Natural killer cell treated with Interleukin-12 subunit alpha and Interleukin-12 subunit beta and Interleukin-15 and Interleukin-18, amount 100 ng/mL, for 72 hours (primary cell): ENCODE results near the gene AQP6. TPM values are rescaled to one million over a fixed set of nuclear protein-coding genes. Genes with fewer than 3 reads are reported as not detected.

ENCODE experiments used
- ATAC-seq, 2 donors: fragments of 150-1000 bp; cut with Tn5 transposase in 1 of 2; sonication (Bioruptor Pico), chemical (Tn5 transposase) in 1 of 2; 2 replicates each; pipeline ENCODE4 v1.10.0; 2021
- DNase-seq: peaks from one replicate; pipeline ENCODE4 v3.0.0; 2022; ENCODE audit warnings: low spot score
- H3K27ac Mint-ChIP-seq, 2 donors: 1 replicate in 1 of 2; 2 replicates in 1 of 2; pipeline ENCODE4 v1.8.0; 2022; ENCODE audit warnings: mixed read lengths in 2 of 2, mild to moderate bottlenecking in 1 of 2, moderate library complexity in 1 of 2
- H3K27me3 Mint-ChIP-seq, 2 donors: 1 replicate in 1 of 2; 2 replicates in 1 of 2; pipeline ENCODE4 v1.8.0; 2022; ENCODE audit warnings: mixed read lengths in 2 of 2
- H3K36me3 Mint-ChIP-seq: one replicate; pipeline ENCODE4 v1.8.0; 2022; ENCODE audit warnings: mixed read lengths
- H3K4me1 Mint-ChIP-seq, 2 donors: 1 replicate in 1 of 2; 2 replicates in 1 of 2; pipeline ENCODE4 v1.8.0; 2022; ENCODE audit warnings: low read depth in 2 of 2, mixed read lengths in 2 of 2, mild to moderate bottlenecking in 1 of 2
- H3K4me3 Mint-ChIP-seq: one replicate; pipeline ENCODE4 v1.8.0; 2022; ENCODE audit warnings: mixed read lengths
- H3K9me3 Mint-ChIP-seq: 2 replicates; pipeline ENCODE4 v1.8.0; 2022; ENCODE audit warnings: mixed read lengths
- total RNA-seq, 2 donors: library from RNA; stranded (reverse); gene quantifications; one replicate each; pipeline ENCODE4 v1.2.3, GENCODE V29; 2022

Gene AQP6
- total RNA-seq, 2 donors from 2014 or later: not detected

- Mint-ChIP-seq H3K27me3 (peaks cover 27 to 28% of the 10 kb centered on the region in 2 donors), H3K9me3 (no peaks in the 10 kb centered on the region), H3K4me1 (peaks cover 0 to 3% of the 10 kb centered on the region in 2 donors), H3K36me3 (no peaks in the 10 kb centered on the region), H3K4me3 (peak overlapping the region; percentile 65), H3K27ac (peak overlapping the region in 1 of 2 donors; percentile 62)
- ATAC-seq: no peak
- no peak for DNase-seq
These were observed 6.2 kb upstream of the AQP6 start for GRCh38 chr12:49966511-49967041.

GRCh38 chr12:49967042-49967776 lies 5.5 kb upstream of the AQP6 start:
- ATAC-seq (peak; percentile 84), DNase-seq (peak; percentile 84)
- Mint-ChIP-seq H3K9me3 (no peaks in the 10 kb centered on the region), H3K4me3 (peak overlapping the region; percentile 65), H3K27me3 (peaks cover 28 to 29% of the 10 kb centered on the region in 2 donors), H3K4me1 (peaks cover 0 to 3% of the 10 kb centered on the region in 2 donors), H3K36me3 (no peaks in the 10 kb centered on the region), H3K27ac (no peak overlapping the region)

- H3K9me3 Mint-ChIP-seq: no peaks in the 10 kb centered on the region
- DNase-seq (no peak), ATAC-seq (no peak)
- H3K27ac Mint-ChIP-seq: no peak overlapping the region
- H3K4me1 Mint-ChIP-seq: peaks cover 0 to 3% of the 10 kb centered on the region in 2 donors
- H3K36me3 Mint-ChIP-seq: no peaks in the 10 kb centered on the region
- peaks cover 23 to 24% of the 10 kb centered on the region in 2 donors for H3K27me3 Mint-ChIP-seq
- no peak overlapping the region for H3K4me3 Mint-ChIP-seq
These were observed 4.9 kb upstream of the AQP6 start for GRCh38 chr12:49967777-49968250.

- Mint-ChIP-seq H3K4me1 (peaks cover 0 to 3% of the 10 kb centered on the region in 2 donors), H3K27me3 (peaks cover 22 to 23% of the 10 kb centered on the region in 2 donors), H3K9me3 (no peaks in the 10 kb centered on the region), H3K4me3 (no peak overlapping the region), H3K27ac (no peak overlapping the region), H3K36me3 (no peaks in the 10 kb centered on the region)
- ATAC-seq (no peak), DNase-seq (peak; percentile 60)
These were observed 4.3 kb upstream of the AQP6 start for GRCh38 chr12:49968471-49968870.

GRCh38 chr12:49969027-49969426 lies 3.7 kb upstream of the AQP6 start:
- Mint-ChIP-seq H3K4me3 (no peak overlapping the region), H3K4me1 (peaks cover 0 to 3% of the 10 kb centered on the region in 2 donors), H3K27ac (no peak overlapping the region), H3K9me3 (no peaks in the 10 kb centered on the region), H3K27me3 (peaks cover 21 to 22% of the 10 kb centered on the region in 2 donors), H3K36me3 (no peaks in the 10 kb centered on the region)
- no peak for DNase-seq
- no peak for ATAC-seq

GRCh38 chr12:49969651-49970429 lies 2.9 kb upstream of the AQP6 start:
- ATAC-seq (no peak), DNase-seq (no peak)
- no peak overlapping the region for H3K4me3 Mint-ChIP-seq
- no peaks in the 10 kb centered on the region for H3K9me3 Mint-ChIP-seq
- H3K4me1 Mint-ChIP-seq: peaks cover 0 to 3% of the 10 kb centered on the region in 2 donors
- H3K36me3 Mint-ChIP-seq: no peaks in the 10 kb centered on the region
- H3K27ac Mint-ChIP-seq: no peak overlapping the region
- H3K27me3 Mint-ChIP-seq: peaks cover 14% of the 10 kb centered on the region in 2 donors

GRCh38 chr12:49970658-49971057 lies 2.1 kb upstream of the AQP6 start:
- no peak for ATAC-seq
- no peaks in the 10 kb centered on the region for H3K9me3 Mint-ChIP-seq

GRCh38 chr12:49971141-49971540 lies 1.6 kb upstream of the AQP6 start:
- H3K9me3 Mint-ChIP-seq: no peaks in the 10 kb centered on the region
- no peak overlapping the region for H3K27ac Mint-ChIP-seq
- ATAC-seq (no peak), DNase-seq (no peak)
- peaks cover 4 to 7% of the 10 kb centered on the region in 2 donors for H3K27me3 Mint-ChIP-seq
- H3K4me1 Mint-ChIP-seq: peaks cover 0 to 3% of the 10 kb centered on the region in 2 donors
- no peaks in the 10 kb centered on the region for H3K36me3 Mint-ChIP-seq
- H3K4me3 Mint-ChIP-seq: no peak overlapping the region

More at GRCh38 chr12:49970658-49971057, 2.1 kb upstream of the AQP6 start:
- DNase-seq: no peak
- H3K27me3 Mint-ChIP-seq: peaks cover 9 to 10% of the 10 kb centered on the region in 2 donors
- peaks cover 0 to 3% of the 10 kb centered on the region in 2 donors for H3K4me1 Mint-ChIP-seq
- H3K27ac Mint-ChIP-seq: no peak overlapping the region
- H3K36me3 Mint-ChIP-seq: no peaks in the 10 kb centered on the region
- no peak overlapping the region for H3K4me3 Mint-ChIP-seq

GRCh38 chr12:49972129-49972528 lies 618 bp upstream of the AQP6 start:
- Mint-ChIP-seq H3K36me3 (no peaks in the 10 kb centered on the region), H3K4me1 (peaks cover 0 to under 1% of the 10 kb centered on the region in 2 donors), H3K9me3 (no peaks in the 10 kb centered on the region), H3K27ac (no peak overlapping the region), H3K27me3 (peaks cover 0 to 3% of the 10 kb centered on the region in 2 donors), H3K4me3 (no peak overlapping the region)
- ATAC-seq (no peak), DNase-seq (no peak)

- Mint-ChIP-seq H3K27me3 (peaks cover 0 to 3% of the 10 kb centered on the region in 2 donors), H3K9me3 (no peaks in the 10 kb centered on the region), H3K27ac (no peak overlapping the region), H3K36me3 (no peaks in the 10 kb centered on the region), H3K4me1 (no peaks in the 10 kb centered on the region), H3K4me3 (no peak overlapping the region)
- ATAC-seq: no peak
- no peak for DNase-seq
These were observed 649 bp downstream of the AQP6 start for GRCh38 chr12:49973361-49973830.

GRCh38 chr12:49974231-49974675 lies 1.5 kb downstream of the AQP6 start:
- H3K4me3 Mint-ChIP-seq: no peak overlapping the region
- no peaks in the 10 kb centered on the region for H3K36me3 Mint-ChIP-seq
- H3K27me3 Mint-ChIP-seq: peaks cover 0 to 3% of the 10 kb centered on the region in 2 donors
- no peaks in the 10 kb centered on the region for H3K9me3 Mint-ChIP-seq
- DNase-seq (no peak), ATAC-seq (no peak)
- no peaks in the 10 kb centered on the region for H3K4me1 Mint-ChIP-seq
- H3K27ac Mint-ChIP-seq: no peak overlapping the region

- ATAC-seq: no peak
- no peaks in the 10 kb centered on the region for H3K36me3 Mint-ChIP-seq
- H3K4me3 Mint-ChIP-seq: no peak overlapping the region
- no peak for DNase-seq
- no peaks in the 10 kb centered on the region for H3K4me1 Mint-ChIP-seq
- no peaks in the 10 kb centered on the region for H3K9me3 Mint-ChIP-seq
- H3K27me3 Mint-ChIP-seq: peaks cover 0 to 3% of the 10 kb centered on the region in 2 donors
- no peak overlapping the region for H3K27ac Mint-ChIP-seq
These were observed 2.0 kb downstream of the AQP6 start for GRCh38 chr12:49974677-49975317.

- DNase-seq: no peak
- H3K4me3 Mint-ChIP-seq: no peak overlapping the region
- H3K4me1 Mint-ChIP-seq: no peaks in the 10 kb centered on the region
- no peak for ATAC-seq
- H3K9me3 Mint-ChIP-seq: no peaks in the 10 kb centered on the region
- peaks cover 0 to 3% of the 10 kb centered on the region in 2 donors for H3K27me3 Mint-ChIP-seq
- no peaks in the 10 kb centered on the region for H3K36me3 Mint-ChIP-seq
- no peak overlapping the region for H3K27ac Mint-ChIP-seq
These were observed 2.6 kb downstream of the AQP6 start for GRCh38 chr12:49975318-49975761.
